Heart right ventricle (tissue), 16 donors: ENCODE measurements around the gene TFB2M. TPM values are rescaled to one million over a fixed set of nuclear protein-coding genes. Genes with fewer than 3 reads are reported as not detected.

ENCODE experiments used
- ATAC-seq, 8 donors: fragments of 200-7000 bp; cut with Tn5 transposase; one replicate each; pipeline ENCODE4 v1.9.1; 2020; ENCODE audit warnings: mild to moderate bottlenecking in 8 of 8, moderate library complexity in 8 of 8, moderate number of reproducible peaks in 1 of 8
- DNase-seq, 2 donors: peaks; one replicate each; pipeline ENCODE4 v3.0.0-alpha.2; 2020
- H3K27ac ChIP-seq, 10 donors: fragments of 200-600 bp; sonication (generic) in 2 of 10; one replicate each; pipeline versions ENCODE4 v1.5.0 to v1.8.0; 2020 to 2022; ENCODE audit warnings: mild to moderate bottlenecking in 3 of 10
- H3K27me3 ChIP-seq, 7 donors: fragments of 200-600 bp; one replicate each; pipeline ENCODE4 v1.8.0; 2021 to 2022; ENCODE audit warnings: mild to moderate bottlenecking in 2 of 7
- H3K36me3 ChIP-seq, 9 donors: fragments of 200-600 bp; sonication (generic) in 1 of 9; one replicate each; pipeline versions ENCODE4 v1.5.0 to v1.8.0; 2020 to 2022; ENCODE audit warnings: mild to moderate bottlenecking in 2 of 9
- H3K4me1 ChIP-seq, 9 donors: fragments of 200-600 bp; sonication (generic) in 1 of 9; one replicate each; pipeline versions ENCODE4 v1.5.0 to v1.8.0; 2020 to 2022; ENCODE audit warnings: mild to moderate bottlenecking in 4 of 9
- H3K4me3 ChIP-seq, 10 donors: fragments of 200-600 bp; sonication (generic) in 2 of 10; one replicate each; pipeline versions ENCODE4 v1.5.0 to v1.8.0; 2020 to 2022; ENCODE audit warnings: mild to moderate bottlenecking in 7 of 10, moderate library complexity in 2 of 10
- H3K9me3 ChIP-seq, 11 donors: fragments of 200-600 bp in 10 of 11; sonication (generic) in 2 of 11; one replicate each; pipeline versions ENCODE4 v1.5.0 to v1.8.0; 2013 to 2022; ENCODE audit warnings: mild to moderate bottlenecking in 2 of 11, control low read depth in 1 of 11, moderate library complexity in 1 of 11
- WGBS, 2 donors: extraction: QIAGEN DNeasy Blood & Tissue Kit; methylation state at CpG; one replicate each; pipeline ENCODE4 v1.1.7; 2013; ENCODE audit warnings: inconsistent platforms in 1 of 2; 5-methylcytosine and 5-hydroxymethylcytosine counted together
- intact Hi-C, 10 donors: fragments of 100-400 bp; cut with DNase I; formaldehyde crosslinking; loops; one replicate each; pipeline versions ENCODE4 v1.11.1 to v1.14.2; 2022
- polyA plus RNA-seq, 2 donors: library from polyadenylated mRNA; stranded (reverse); fragments of 200-250 nt; gene quantifications; one replicate each; pipeline ENCODE4 v1.2.3, GENCODE V29; 2013
- total RNA-seq, 10 donors: library from RNA; stranded (reverse); fragmentation: NEBNext Ultra II Directional in 3 of 10; extraction: Animal tissue kit (Norgen Biotek cat#: 25700) in 3 of 10; gene quantifications; one replicate each; pipeline versions ENCODE4 v1.2.1 to v1.2.4, GENCODE V29; 2021 to 2023
- TF ChIP-seq, protein P1 (sequence below), 9 donors: fragments of 200-600 bp; sonication (generic) in 2 of 9; IDR thresholded peaks; one replicate each; pipeline versions ENCODE4 v1.5.0 to v1.8.0; 2021 to 2022; ENCODE audit warnings: antibody characterized with exemption in 9 of 9, mild to moderate bottlenecking in 5 of 9, moderate library complexity in 1 of 9
- donor health status: Arrhythmogenic right ventricular cardiomyopathy.
- donor health status: ischemic (EF 13 %, LVEDD 7.1; RV severe dilation, severe dysfunction).
- donor health status: healthy with polysubstance abuse.
- donor health status: DM: no; HTN: yes; CAD: no.
- donor health status: DM: no; HTN: no; CAD: no.
- donor health status: ischemic (EF 25% LVEDD 6.9; RV normal size, moderate dysfunction).
- donor health status: ischemic (EF 25% LVEDD 5.7; RV mildly dilated, moderate dysfunction).
- donor health status: healthy.
- donor health status: DM: yes; HTN: yes; CAD: no.
- donor health status: Ischemic cardiomyopathy.
- donor health status: ischemic (EF 35%, LVEDD 5.7; RV mildly dilated, moderate dysfunction).
- donor health status: nonischemic (EF 11% LVEDD 7.7; RV severe dilation, severe dysfunction).
- donor health status: DM: yes; HTN: yes; CAD: no.
- donor health status: PGD.
- donor health status: ischemic (EF 29% LVEDD 5.4; RV normal size, mild dysfunction).
- donor health status: nonischemic (EF 23%, LVEDD 6.1; RV moderate dilation, normal function).

Gene TFB2M
- total and polyA plus RNA-seq, 12 donors, result 2.9 to 16.5 (median 13.1) TPM

DNA sequence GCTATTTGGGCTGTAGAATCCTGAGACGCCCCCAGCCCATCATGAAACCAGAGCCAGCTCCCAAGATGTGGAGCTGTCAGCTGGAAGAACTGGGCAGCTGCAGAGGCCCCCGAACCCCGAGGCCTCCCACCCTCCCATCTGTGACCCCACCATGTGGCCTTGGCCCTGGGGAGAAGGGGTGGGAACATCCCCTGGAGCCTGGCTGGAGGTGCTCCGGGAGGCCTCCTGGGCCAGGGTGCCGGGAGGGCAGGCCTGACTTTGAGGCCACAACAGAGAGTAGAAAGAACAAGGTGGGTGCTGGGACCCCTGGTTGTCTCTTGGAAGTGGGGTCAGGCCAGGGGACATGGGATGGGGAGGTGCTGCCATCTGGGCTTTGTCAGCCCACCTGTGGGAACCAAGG lies 53.0 kb downstream of the TFB2M start:
- DNase-seq, result no peak
- H3K4me1 ChIP-seq, result no peaks in the 10 kb centered on the region

GRCh38 chr1:246512635-246513034 lies 53.4 kb downstream of the TFB2M start:
- Histone ChIP-seq H3K27me3 (no peaks in the 10 kb centered on the region), H3K9me3 (peaks cover 0 to 41% (median 30%) of the 10 kb centered on the region in 11 donors), H3K4me3 (no peak overlapping the region), H3K27ac (no peak overlapping the region), H3K36me3 (no peaks in the 10 kb centered on the region), H3K4me1 (peaks cover 0 to 3% (median 0%) of the 10 kb centered on the region in 9 donors)
- WGBS, 2 donors, result 83 to 84% methylated on average over 10 of the region's 10 CpGs
- ATAC-seq (no peak), DNase-seq (no peak)
- intact Hi-C loops, result no loop called here
- TF ChIP-seq, protein P1, sequence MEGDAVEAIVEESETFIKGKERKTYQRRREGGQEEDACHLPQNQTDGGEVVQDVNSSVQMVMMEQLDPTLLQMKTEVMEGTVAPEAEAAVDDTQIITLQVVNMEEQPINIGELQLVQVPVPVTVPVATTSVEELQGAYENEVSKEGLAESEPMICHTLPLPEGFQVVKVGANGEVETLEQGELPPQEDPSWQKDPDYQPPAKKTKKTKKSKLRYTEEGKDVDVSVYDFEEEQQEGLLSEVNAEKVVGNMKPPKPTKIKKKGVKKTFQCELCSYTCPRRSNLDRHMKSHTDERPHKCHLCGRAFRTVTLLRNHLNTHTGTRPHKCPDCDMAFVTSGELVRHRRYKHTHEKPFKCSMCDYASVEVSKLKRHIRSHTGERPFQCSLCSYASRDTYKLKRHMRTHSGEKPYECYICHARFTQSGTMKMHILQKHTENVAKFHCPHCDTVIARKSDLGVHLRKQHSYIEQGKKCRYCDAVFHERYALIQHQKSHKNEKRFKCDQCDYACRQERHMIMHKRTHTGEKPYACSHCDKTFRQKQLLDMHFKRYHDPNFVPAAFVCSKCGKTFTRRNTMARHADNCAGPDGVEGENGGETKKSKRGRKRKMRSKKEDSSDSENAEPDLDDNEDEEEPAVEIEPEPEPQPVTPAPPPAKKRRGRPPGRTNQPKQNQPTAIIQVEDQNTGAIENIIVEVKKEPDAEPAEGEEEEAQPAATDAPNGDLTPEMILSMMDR (IDR thresholded peaks at IDR 0.05), result no peak

More for the DNA sequence above, 53.0 kb downstream of the TFB2M start:
- no peak for ATAC-seq
- 92 to 94% methylated on average over 5 of the region's 5 CpGs for WGBS, 2 donors
- Histone ChIP-seq H3K4me3 (no peak overlapping the region), H3K36me3 (no peaks in the 10 kb centered on the region), H3K27me3 (no peaks in the 10 kb centered on the region), H3K27ac (no peak overlapping the region), H3K9me3 (peaks cover 0 to 43% (median 30%) of the 10 kb centered on the region in 11 donors)
- TF ChIP-seq, protein P1 (IDR thresholded peaks at IDR 0.05), result no peak
- intact Hi-C loops, result no loop called here

- DNase-seq (no peak), ATAC-seq (no peak)
- intact Hi-C loops, result no loop called here
- H3K36me3 ChIP-seq, result no peaks in the 10 kb centered on the region
- peaks cover 0 to 38% (median 30%) of the 10 kb centered on the region in 11 donors for H3K9me3 ChIP-seq
- peaks cover 0 to 6% (median 0%) of the 10 kb centered on the region in 9 donors for H3K4me1 ChIP-seq
- no peak overlapping the region for H3K27ac ChIP-seq
- TF ChIP-seq, protein P1 (IDR thresholded peaks at IDR 0.05), result no peak
- 88 to 96% methylated on average over 7 of the region's 7 CpGs for WGBS, 2 donors
- no peak overlapping the region for H3K4me3 ChIP-seq
- H3K27me3 ChIP-seq, result no peaks in the 10 kb centered on the region
Observed at GRCh38 chr1:246512230-246512629, 53.8 kb downstream of the TFB2M start.

DNA sequence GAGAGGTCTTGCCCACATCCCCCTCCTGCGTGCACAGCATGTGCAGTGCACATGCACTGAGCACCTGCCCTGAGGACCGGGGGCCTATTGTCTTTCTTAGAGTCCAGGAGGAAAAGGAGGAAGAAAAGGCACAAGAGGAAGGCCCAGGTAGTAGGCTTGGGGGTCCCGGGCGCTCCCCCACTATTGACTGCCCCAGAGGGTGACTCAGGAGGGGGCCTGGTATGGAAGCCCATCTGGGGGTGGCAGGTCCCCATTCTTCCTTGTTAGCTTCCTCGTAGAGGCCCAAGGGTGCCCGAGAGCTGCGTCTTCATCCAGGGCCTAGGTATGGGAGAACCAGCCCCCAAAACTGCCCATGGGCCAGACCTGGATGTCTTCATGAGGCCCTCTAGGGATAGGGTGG lies 54.9 kb downstream of the TFB2M start:
- peaks cover 0 to 11% (median 5%) of the 10 kb centered on the region in 9 donors for H3K4me1 ChIP-seq
- peaks cover 0 to 30% (median 21%) of the 10 kb centered on the region in 11 donors for H3K9me3 ChIP-seq
- no peak overlapping the region for H3K4me3 ChIP-seq
- no peak for ATAC-seq
- WGBS, 2 donors, result 96 to 99% methylated on average over 7 of the region's 7 CpGs
- no peaks in the 10 kb centered on the region for H3K36me3 ChIP-seq
- no peaks in the 10 kb centered on the region for H3K27me3 ChIP-seq
- H3K27ac ChIP-seq, result no peak overlapping the region
- DNase-seq, result no peak
- TF ChIP-seq, protein P1 (IDR thresholded peaks at IDR 0.05), result no peak
- intact Hi-C loops, result no loop called here
